SK-N-SH treated with all-trans-retinoic acid at 6 μM for 48 hours (cell line): ENCODE measurements around the gene TMEM151B.

Experiments
- ATAC-seq: fragments of 200-7000 bp; cut with Tn5 transposase; 3 replicates; pipeline ENCODE4 v1.9.1; 2020; ENCODE audit warnings: mild to moderate bottlenecking, moderate library complexity
- ARNTL ChIP-seq: fragments of 450-650 bp; formaldehyde crosslinking; IDR thresholded peaks from 2 replicates; pipeline ENCODE4 v1.5.0; 2020; ENCODE audit warnings: low read depth, mild to moderate bottlenecking, moderate library complexity, borderline replicate concordance
- BACH2 ChIP-seq: fragments of 250-450 bp; sonication (Bioruptor Pico); IDR thresholded peaks from 2 replicates; pipeline ENCODE4 v1.9.0; 2021; ENCODE audit warnings: mild to moderate bottlenecking, borderline replicate concordance
- CREB5 ChIP-seq: fragments of 250-450 bp; sonication (Bioruptor Pico); IDR thresholded peaks from 2 replicates; pipeline ENCODE4 v1.5.1; 2020; ENCODE audit warnings: low read depth, mild to moderate bottlenecking, moderate library complexity
- CSDC2 ChIP-seq: fragments of 250-450 bp; sonication (Bioruptor Pico); IDR thresholded peaks from 2 replicates; pipeline ENCODE4 v1.5.0; 2020; ENCODE audit warnings: mild to moderate bottlenecking, moderate library complexity
- CSRNP3 ChIP-seq: fragments of 250-450 bp; sonication (Bioruptor Pico); IDR thresholded peaks from 2 replicates; pipeline ENCODE4 v1.5.1; 2021; ENCODE audit warnings: mild to moderate bottlenecking, moderate library complexity
- ESRRG ChIP-seq: fragments of 250-450 bp; sonication (Bioruptor Pico); IDR thresholded peaks from 2 replicates; pipeline ENCODE4 v1.6.1; 2021; ENCODE audit warnings: mild to moderate bottlenecking
- GLIS3 ChIP-seq: fragments of 250-450 bp; sonication (Bioruptor Pico); IDR thresholded peaks from 2 replicates; pipeline ENCODE4 v1.5.0; 2020; ENCODE audit warnings: mild to moderate bottlenecking, moderate library complexity
- ISL1 ChIP-seq: fragments of 250-450 bp; sonication (Bioruptor Pico); IDR thresholded peaks from 2 replicates; pipeline ENCODE4 v2.1.2; 2022; ENCODE audit warnings: mild to moderate bottlenecking, moderate library complexity
- PATZ1 ChIP-seq: fragments of 250-450 bp; sonication (Bioruptor Pico); IDR thresholded peaks from 2 replicates; pipeline ENCODE4 v1.8.0; 2020; ENCODE audit warnings: mild to moderate bottlenecking, moderate library complexity, borderline replicate concordance
- POU6F1 ChIP-seq: fragments of 250-450 bp; sonication (Bioruptor Pico); IDR thresholded peaks from 2 replicates; pipeline ENCODE4 v1.8.0; 2021; ENCODE audit warnings: low read depth, mild to moderate bottlenecking, moderate library complexity, borderline replicate concordance
- PPARA ChIP-seq: fragments of 250-450 bp; sonication (Bioruptor Pico); IDR thresholded peaks from 2 replicates; pipeline ENCODE4 v1.5.0; 2020; ENCODE audit warnings: mild to moderate bottlenecking, borderline replicate concordance
- RARB ChIP-seq: fragments of 250-450 bp; sonication (Bioruptor Pico); IDR thresholded peaks from 2 replicates; pipeline ENCODE4 v1.8.0; 2021; ENCODE audit warnings: mild to moderate bottlenecking, moderate library complexity
- SNAI2 ChIP-seq: fragments of 250-450 bp; sonication (Bioruptor Pico); IDR thresholded peaks from 2 replicates; pipeline ENCODE4 v1.5.0; 2020; ENCODE audit warnings: mild to moderate bottlenecking, moderate library complexity
- TCF4 ChIP-seq: fragments of 250-450 bp; sonication (Bioruptor Pico); IDR thresholded peaks from 2 replicates; pipeline ENCODE4 v1.8.0; 2021; ENCODE audit warnings: mild to moderate bottlenecking, moderate library complexity, borderline replicate concordance
- TOX ChIP-seq: fragments of 250-450 bp; sonication (Bioruptor Pico); IDR thresholded peaks from 2 replicates; pipeline ENCODE4 v1.8.0; 2021; ENCODE audit warnings: mild to moderate bottlenecking, moderate library complexity, borderline replicate concordance
- TSHZ2 ChIP-seq: fragments of 250-450 bp; sonication (Bioruptor Pico); IDR thresholded peaks from 2 replicates; pipeline ENCODE4 v1.5.0; 2020; ENCODE audit warnings: mild to moderate bottlenecking, moderate library complexity
- ZC3H10 ChIP-seq: fragments of 250-450 bp; sonication (Bioruptor Pico); IDR thresholded peaks from 2 replicates; pipeline ENCODE4 v1.5.1; 2021; ENCODE audit warnings: mild to moderate bottlenecking, moderate library complexity
- ZFP3 ChIP-seq: fragments of 250-450 bp; sonication (Bioruptor Pico); IDR thresholded peaks from 2 replicates; pipeline ENCODE4 v1.5.0; 2020; ENCODE audit warnings: mild to moderate bottlenecking, moderate library complexity
- ZNF565 ChIP-seq: fragments of 450-650 bp; formaldehyde crosslinking; conservative IDR thresholded peaks from 2 replicates; pipeline ENCODE4 v1.5.0; 2020; ENCODE audit warnings: low read depth, mild to moderate bottlenecking, moderate library complexity
- ZNF70 ChIP-seq: fragments of 450-650 bp; formaldehyde crosslinking; IDR thresholded peaks from 2 replicates; pipeline ENCODE4 v1.5.0; 2020; ENCODE audit warnings: mild to moderate bottlenecking, moderate library complexity

TMEM151B gene

GRCh38 chr6:44238687-44239350, 31.4 kb upstream of the TMEM151B start:
- no peak for TF ChIP-seq SNAI2
- no peak for TF ChIP-seq PATZ1
- TF ChIP-seq GLIS3 (CRISPR knock-in tag): no peak
- no peak for TF ChIP-seq CSDC2
- no peak for TF ChIP-seq BACH2 (CRISPR knock-in tag)
- TF ChIP-seq TCF4 (CRISPR knock-in tag): no peak
- no peak for TF ChIP-seq ZC3H10 (CRISPR knock-in tag)
- TF ChIP-seq CREB5 (CRISPR knock-in tag): no peak
- no peak for TF ChIP-seq ARNTL (CRISPR knock-in tag)
- TF ChIP-seq RARB (CRISPR knock-in tag): no peak
- no peak for TF ChIP-seq CSRNP3
- no peak for TF ChIP-seq ESRRG
- no peak for TF ChIP-seq TOX (CRISPR knock-in tag)
- no peak for TF ChIP-seq POU6F1 (CRISPR knock-in tag)
- TF ChIP-seq ZNF565 (CRISPR knock-in tag): no peak
- TF ChIP-seq ISL1 (CRISPR knock-in tag): no peak
- no peak for TF ChIP-seq ZNF70 (CRISPR knock-in tag)
- no peak for ATAC-seq

- TF ChIP-seq PPARA (no peak), TSHZ2 (CRISPR knock-in tag) (no peak), CREB5 (CRISPR knock-in tag) (no peak), GLIS3 (CRISPR knock-in tag) (no peak), PATZ1 (no peak), ZFP3 (CRISPR knock-in tag) (no peak)
- TF ChIP-seq, all 23 proteins: peak for 0
- no peak for ATAC-seq
Measured at GRCh38 chr6:44243345-44243744, 26.9 kb upstream of the TMEM151B start.
